D721Med (cell line): ENCODE results near the gene USP34.
A peak's percentile ranks its signal among the peaks of the same experiment; 100 is the strongest.

Experiments used
- DNase-seq: peaks from one replicate; pipeline ENCODE4 v3.0.0; 2011; ENCODE audit warnings: low spot score; ENCODE audit not compliant: insufficient read length
- FAIRE-seq: peaks from 2 replicates; lab custom pipeline; 2011; peaks lifted over from hg19 to GRCh38; lab: Jason Lieb, UNC
- TF ChIP-seq, protein P1 (sequence below): IDR thresholded peaks from 2 replicates; pipeline ENCODE4 v1.5.1; 2012; ENCODE audit warnings: mild to moderate bottlenecking, control low read depth; ENCODE audit not compliant: insufficient read depth; ENCODE audit errors: missing control alignments

USP34 gene

DNA sequence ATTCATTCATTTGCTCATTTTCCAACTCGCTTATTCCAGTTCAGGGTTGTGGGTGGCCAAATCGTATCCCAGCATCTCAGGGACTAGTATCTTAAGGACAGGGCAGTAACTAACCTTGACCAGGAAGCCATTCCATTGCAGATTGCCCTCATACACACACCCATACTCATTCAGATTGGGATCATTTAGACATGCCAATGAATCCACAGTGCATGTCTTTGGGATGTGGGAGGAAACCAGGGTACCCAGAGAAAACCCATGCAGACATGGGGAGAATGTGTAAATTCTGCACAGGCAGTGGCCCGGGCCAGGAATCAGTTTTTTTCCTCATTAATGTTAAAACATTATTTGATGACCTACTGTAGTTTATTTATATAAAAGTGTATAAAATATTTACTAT lies 150.7 kb downstream of the USP34 start:
- no peak for DNase-seq
- TF ChIP-seq, protein P1, sequence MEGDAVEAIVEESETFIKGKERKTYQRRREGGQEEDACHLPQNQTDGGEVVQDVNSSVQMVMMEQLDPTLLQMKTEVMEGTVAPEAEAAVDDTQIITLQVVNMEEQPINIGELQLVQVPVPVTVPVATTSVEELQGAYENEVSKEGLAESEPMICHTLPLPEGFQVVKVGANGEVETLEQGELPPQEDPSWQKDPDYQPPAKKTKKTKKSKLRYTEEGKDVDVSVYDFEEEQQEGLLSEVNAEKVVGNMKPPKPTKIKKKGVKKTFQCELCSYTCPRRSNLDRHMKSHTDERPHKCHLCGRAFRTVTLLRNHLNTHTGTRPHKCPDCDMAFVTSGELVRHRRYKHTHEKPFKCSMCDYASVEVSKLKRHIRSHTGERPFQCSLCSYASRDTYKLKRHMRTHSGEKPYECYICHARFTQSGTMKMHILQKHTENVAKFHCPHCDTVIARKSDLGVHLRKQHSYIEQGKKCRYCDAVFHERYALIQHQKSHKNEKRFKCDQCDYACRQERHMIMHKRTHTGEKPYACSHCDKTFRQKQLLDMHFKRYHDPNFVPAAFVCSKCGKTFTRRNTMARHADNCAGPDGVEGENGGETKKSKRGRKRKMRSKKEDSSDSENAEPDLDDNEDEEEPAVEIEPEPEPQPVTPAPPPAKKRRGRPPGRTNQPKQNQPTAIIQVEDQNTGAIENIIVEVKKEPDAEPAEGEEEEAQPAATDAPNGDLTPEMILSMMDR, result no peak
- no peak for FAIRE-seq

DNA sequence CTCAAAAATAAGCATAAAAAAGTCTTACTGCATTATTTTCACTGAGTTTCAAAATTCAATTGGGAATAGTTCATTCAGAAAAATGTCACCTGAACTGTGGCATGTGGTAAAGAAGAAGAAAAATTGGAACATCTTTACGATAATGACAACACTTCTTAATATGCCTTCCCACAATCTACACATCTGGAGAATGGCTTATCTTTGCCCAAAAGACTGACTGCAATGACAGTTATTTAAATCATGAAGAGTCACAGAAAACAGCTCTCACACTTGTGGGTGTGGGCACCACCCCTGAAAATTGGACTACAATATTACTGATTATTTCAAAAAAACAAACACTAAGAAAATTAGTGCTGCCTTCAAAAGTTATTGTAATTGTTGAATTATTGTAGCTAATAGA lies 152.3 kb downstream of the USP34 start:
- FAIRE-seq (no peak), DNase-seq (no peak)
- TF ChIP-seq, protein P1, result no peak

DNA sequence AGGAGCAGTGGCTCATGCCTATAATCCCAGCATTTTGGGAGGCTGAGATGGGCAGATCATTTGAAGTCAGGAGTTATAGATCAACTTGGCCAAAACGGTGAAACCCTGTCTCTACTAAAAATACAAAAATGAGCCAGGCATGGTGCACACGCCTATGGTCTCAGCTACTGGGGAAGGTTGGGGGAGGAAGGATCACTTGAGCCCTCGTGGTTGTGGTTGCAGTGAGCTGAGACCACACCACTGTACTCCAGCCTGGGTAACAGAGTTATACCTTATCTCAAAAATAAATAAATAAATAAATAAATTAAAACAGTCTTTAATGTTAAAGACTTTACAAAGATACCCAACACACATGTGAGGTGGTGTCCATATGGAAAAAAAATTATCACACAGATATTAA lies 174.9 kb downstream of the USP34 start:
- DNase-seq (no peak), FAIRE-seq (no peak)
- TF ChIP-seq, protein P1, result no peak

DNA sequence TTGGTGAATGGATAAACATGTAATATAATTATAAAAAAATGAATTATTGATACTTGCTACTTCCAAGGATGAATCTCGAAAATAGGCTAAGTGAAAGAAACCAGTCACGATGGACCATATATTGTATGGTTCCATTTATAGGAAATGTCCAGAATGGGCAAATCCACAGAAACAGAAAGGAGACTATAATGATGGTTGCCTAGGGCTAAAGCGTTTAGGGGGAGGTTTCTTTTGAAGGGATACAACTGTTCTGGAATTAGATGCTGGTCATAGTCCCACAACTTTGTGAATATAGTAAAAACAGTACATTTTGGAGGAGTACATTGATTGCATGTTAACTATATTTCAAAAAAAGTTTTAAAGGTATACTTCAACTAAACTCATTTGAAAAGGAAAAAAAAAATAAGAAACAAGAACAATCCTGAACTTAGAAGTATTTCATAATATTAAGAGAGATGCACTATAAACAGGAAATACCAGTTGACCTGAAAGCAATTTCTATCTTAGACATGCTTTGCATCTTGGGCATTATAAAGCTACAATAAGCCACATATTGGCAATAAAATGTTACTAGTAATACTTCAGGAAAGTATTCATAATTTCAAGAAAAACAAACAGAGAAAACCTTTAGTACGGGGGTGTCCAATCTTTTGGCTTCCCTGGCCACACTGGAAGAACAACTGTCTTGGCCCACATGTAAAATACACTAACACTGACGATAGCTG lies 178.9 kb downstream of the USP34 start:
- TF ChIP-seq, protein P1, result no peak
- no peak for DNase-seq
- no peak for FAIRE-seq

DNA sequence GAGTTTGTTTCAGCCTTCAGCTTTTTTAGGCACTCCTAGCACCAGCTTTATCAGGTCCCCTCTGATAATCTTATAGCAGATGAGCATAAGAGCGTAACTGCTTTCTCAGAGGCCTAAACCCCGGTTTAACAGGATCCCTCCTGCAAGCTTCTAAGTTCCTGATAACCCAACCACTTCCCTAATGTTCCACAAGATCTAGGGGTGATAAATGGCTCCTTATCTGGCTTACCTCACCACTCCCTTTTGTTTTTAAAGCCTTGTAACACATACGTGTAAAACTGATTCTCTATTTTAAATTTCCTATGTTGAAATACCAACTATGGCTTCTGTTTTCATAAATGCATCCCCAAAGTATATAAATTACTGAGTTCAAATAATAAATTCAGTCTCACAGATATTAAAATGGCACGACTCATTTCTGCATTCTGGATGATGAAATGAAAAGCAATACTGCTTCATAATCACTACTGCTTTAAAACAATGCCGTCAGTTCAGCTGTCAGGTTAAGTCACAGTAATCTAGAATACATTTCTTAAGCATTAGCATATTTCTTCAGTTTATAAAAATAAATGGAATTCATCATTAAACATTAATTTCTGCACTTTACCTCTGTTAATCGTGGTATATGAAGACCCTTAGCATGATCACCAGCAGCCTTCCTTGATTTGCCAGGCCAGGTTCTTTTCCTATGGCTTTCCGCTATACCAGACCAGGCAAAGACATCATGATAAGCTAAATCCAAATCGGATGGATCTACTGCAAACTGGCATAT lies 182.6 kb downstream of the USP34 start:
- TF ChIP-seq, protein P1, result no peak
- DNase-seq, result no peak
- FAIRE-seq, result peak; percentile 84

GRCh38 chr2:61287254-61287653 lies 183.6 kb downstream of the USP34 start:
- no peak for DNase-seq
- no peak for FAIRE-seq
- TF ChIP-seq, protein P1, result no peak
